Activated T-cell treated with anti-CD3 and anti-CD28 coated beads, Interleukin-2, amount 50 U/mL, for 24 hours (primary cell): ENCODE measurements around the gene THOC2.
"Not testable (repeated sequence)": the region's sequence is repeated elsewhere in the genome, so short reads cannot be mapped to it uniquely, and the experiment has no call there.

Experiments
- DNase-seq: peaks from one replicate; pipeline ENCODE4 v3.0.0-alpha.2; 2020
- H3K27ac Mint-ChIP-seq: 2 replicates; pipeline ENCODE4 v1.8.0; 2020; ENCODE audit warnings: mild to moderate bottlenecking, mixed read lengths
- H3K27me3 Mint-ChIP-seq: 2 replicates; pipeline ENCODE4 v1.8.0; 2020; ENCODE audit warnings: mixed read lengths
- H3K36me3 Mint-ChIP-seq: 2 replicates; pipeline ENCODE4 v1.8.0; 2020; ENCODE audit warnings: low read depth, mixed read lengths
- H3K4me1 Mint-ChIP-seq: 2 replicates; pipeline ENCODE4 v1.8.0; 2020; ENCODE audit warnings: low read depth, mixed read lengths
- H3K4me3 Mint-ChIP-seq: 2 replicates; pipeline ENCODE4 v1.8.0; 2020; ENCODE audit warnings: mild to moderate bottlenecking, moderate library complexity, mixed read lengths
- H3K9me3 Mint-ChIP-seq: 2 replicates; pipeline ENCODE4 v1.8.0; 2020; ENCODE audit warnings: mixed read lengths

Gene THOC2

DNA sequence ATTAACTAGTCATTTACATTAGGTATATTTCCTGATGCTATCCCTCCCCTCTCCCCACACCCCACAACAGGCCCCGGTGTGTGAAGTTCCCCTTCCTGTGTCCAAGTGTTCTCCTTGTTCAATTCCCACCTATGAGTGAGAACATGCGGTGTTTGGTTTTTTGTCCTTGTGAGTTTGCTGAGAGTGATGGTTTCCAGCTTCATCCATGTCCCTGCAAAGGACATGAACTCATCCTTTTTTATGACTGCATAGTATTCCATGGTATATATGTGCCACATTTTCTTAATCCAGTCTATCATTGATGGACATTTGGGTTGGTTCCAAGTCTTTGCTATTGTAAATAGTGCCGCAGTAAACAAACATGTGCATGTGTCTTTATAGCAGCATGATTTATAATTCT is 69.1 kb downstream of the THOC2 start:
- not testable (repeated sequence) for H3K27me3 Mint-ChIP-seq, DNase-seq, H3K4me1 Mint-ChIP-seq, H3K4me3 Mint-ChIP-seq, H3K27ac Mint-ChIP-seq, H3K9me3 Mint-ChIP-seq
- H3K36me3 Mint-ChIP-seq = peaks cover 81% of the 10 kb centered on the region

DNA sequence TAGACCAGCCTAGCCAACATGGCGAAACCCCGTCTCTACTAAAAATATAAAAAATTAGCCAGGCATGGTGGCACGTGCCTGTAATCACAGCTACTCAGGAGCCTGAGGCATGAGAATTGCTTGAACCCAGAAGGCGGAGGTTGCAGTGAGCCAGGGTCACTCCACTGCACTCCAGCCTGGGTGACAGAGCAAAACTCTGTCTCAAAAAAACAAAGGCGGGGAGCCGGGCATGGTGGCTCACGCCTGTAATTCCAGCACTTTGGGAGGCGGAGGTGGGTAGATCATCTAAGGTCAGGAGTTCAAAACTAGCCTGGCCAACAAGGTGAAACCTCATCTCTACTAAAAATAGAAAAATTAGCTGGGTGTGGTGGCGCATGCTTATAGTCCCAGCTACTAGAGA is 76.3 kb downstream of the THOC2 start:
- not testable (repeated sequence) for H3K4me3 Mint-ChIP-seq, H3K9me3 Mint-ChIP-seq, H3K27me3 Mint-ChIP-seq, DNase-seq, H3K27ac Mint-ChIP-seq
- peaks cover 60% of the 10 kb centered on the region for H3K36me3 Mint-ChIP-seq
- H3K4me1 Mint-ChIP-seq = peaks cover 24% of the 10 kb centered on the region

DNA sequence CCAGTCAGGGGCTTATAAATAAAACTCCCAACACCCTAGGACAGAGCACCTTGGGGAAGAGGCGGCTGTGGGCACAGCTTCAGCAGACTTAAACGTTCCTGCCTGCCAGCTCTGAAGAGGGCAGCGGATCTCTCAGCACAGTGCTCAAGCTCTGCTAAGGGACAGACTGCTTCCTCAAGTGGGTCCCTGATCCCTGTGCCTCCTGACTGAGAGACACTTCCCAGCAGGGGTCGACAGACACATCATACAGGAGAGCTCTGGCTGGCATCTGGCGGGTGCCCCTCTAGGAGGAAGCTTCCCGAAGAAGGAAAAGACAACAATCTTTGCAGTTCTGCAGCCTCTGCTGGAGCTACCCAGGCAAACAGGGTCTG is 84.1 kb downstream of the THOC2 start:
- H3K27me3 Mint-ChIP-seq, DNase-seq, H3K27ac Mint-ChIP-seq, H3K9me3 Mint-ChIP-seq, H3K4me3 Mint-ChIP-seq: not testable (repeated sequence)
- H3K4me1 Mint-ChIP-seq = peaks cover 54% of the 10 kb centered on the region
- H3K36me3 Mint-ChIP-seq = peaks cover 42% of the 10 kb centered on the region

DNA sequence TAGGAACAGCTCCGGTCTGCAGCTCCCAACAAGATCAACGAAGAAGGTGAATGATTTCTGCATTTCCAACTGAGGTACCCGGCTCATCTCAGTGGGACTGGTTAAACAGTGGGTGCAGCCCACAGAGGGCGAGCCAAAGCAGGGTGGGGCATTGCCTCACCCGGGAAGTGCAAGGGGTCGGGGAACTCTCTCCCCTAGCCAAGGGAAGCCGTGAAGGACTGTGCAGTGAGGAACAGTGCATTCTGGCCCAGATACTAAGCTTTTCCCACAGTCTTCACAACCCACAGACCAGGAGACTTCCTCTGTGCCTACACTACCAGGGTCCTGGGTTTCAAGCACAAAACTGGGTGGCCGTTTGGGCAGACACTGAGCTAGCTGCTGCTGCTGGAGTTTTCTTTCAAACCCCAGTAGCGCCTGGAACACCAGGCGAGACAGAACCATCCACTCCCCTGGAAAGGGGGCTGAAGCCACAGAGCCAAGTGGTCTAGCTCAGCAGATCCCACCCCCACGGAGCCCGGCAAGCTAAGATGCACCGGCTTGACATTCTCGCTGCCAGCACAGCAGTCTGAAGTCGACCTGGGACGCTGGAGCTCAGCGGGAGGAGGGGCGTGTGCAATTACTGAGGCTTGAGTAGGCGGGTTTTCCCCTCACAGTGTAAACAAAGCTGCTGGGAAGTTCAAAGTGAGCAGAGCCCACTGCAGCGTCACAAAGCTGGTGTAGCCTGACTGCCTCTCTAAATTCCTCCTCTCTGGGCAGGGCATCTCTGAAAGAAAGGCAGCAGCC is 84.6 kb downstream of the THOC2 start:
- no peaks in the 10 kb centered on the region for H3K9me3 Mint-ChIP-seq
- DNase-seq = no peak
- no peak overlapping the region for H3K27ac Mint-ChIP-seq
- peaks cover 41% of the 10 kb centered on the region for H3K36me3 Mint-ChIP-seq
- H3K4me3 Mint-ChIP-seq = no peak overlapping the region
- H3K27me3 Mint-ChIP-seq = peaks cover 9% of the 10 kb centered on the region
- peaks cover 52% of the 10 kb centered on the region for H3K4me1 Mint-ChIP-seq

DNA sequence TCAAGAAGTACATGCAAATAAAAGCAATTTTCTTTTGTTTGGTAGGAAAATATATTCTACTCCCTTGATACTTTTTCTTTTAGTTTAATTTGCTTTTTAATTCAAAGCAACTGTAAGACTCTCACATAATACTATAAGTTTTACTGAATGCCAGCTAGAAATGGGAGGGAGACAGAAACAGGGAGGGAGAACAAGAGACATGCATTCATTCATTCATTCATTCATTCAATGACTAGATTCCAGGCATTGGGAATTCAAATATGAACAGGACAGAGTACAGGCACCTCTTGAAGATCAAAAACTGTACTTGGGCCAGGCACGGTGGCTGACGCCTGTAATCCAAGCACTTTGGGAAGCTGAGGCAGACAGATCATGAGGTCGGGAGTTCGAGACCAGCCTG is 85.6 kb downstream of the THOC2 start:
- DNase-seq = no peak
- H3K36me3 Mint-ChIP-seq = peaks cover 38% of the 10 kb centered on the region

DNA sequence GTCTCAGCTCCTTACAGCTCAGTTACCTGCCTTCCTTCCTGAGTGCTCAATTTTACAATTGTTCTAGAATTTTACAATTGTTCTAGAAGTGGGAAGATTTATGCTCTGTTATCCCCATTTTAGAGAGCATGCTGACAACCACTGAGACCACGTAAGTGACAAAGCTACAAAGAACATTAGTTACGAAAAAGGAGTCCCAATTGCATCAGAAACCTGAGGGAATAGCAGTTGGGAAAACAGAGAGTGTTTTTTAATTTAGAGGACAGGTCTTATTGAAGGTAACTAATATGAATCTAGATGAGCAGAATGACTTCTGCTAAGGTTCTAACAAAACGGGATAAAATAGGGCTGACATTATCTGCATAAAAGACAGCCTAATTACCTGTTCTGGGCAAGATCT is 103.3 kb downstream of the THOC2 start:
- Mint-ChIP-seq H3K4me1 (peaks cover 18% of the 10 kb centered on the region), H3K4me3 (no peak overlapping the region), H3K9me3 (no peaks in the 10 kb centered on the region), H3K36me3 (peaks cover 79% of the 10 kb centered on the region), H3K27me3 (peaks cover 8% of the 10 kb centered on the region), H3K27ac (no peak overlapping the region)
- DNase-seq = no peak

More for the DNA sequence above, 85.6 kb downstream of the THOC2 start:
- Mint-ChIP-seq H3K27me3 (peaks cover 9% of the 10 kb centered on the region), H3K9me3 (no peaks in the 10 kb centered on the region), H3K27ac (no peak overlapping the region), H3K4me3 (no peak overlapping the region), H3K4me1 (peaks cover 42% of the 10 kb centered on the region)

DNA sequence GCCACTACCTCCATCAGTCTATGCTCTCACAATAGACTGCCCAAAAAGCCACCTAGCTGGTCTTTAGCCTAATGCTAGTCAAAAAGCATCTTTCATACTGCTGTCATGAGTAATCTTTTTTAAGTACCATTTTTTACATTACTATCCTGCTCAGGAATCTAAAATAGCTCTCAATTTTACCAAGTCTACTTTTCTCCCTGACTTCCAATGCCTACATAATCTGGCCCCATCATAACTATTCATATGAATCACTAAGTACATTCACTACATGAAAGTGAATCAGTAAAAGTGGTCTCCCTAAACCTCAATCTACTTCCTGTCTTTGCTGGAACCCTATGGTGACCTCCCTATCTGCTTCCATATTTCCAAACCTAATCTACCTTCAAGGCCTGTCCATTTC is 105.9 kb downstream of the THOC2 start:
- H3K4me3 Mint-ChIP-seq = no peak overlapping the region
- peaks cover 8% of the 10 kb centered on the region for H3K27me3 Mint-ChIP-seq
- no peak for DNase-seq
- H3K9me3 Mint-ChIP-seq = no peaks in the 10 kb centered on the region
- peak overlapping the region; percentile 62 for H3K27ac Mint-ChIP-seq
- H3K36me3 Mint-ChIP-seq = peaks cover 84% of the 10 kb centered on the region
- peaks cover 18% of the 10 kb centered on the region for H3K4me1 Mint-ChIP-seq

DNA sequence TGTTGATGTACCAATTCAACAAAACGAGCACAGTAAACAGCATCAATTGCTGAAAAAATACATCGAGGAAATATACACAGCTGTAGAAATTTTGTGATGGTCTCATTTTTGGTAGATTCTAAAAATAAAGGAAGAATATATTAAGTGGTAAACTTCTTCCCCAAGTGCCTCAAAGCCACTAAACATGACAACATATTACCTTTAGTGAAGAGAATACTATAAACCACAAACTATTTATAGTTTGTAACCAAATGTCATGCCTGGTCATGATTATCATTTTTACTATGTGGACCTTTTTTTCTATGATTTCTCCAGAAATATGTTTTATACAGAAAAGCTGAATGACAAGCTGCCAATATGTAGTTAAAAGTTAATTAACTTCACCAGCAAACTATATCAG is 106.9 kb downstream of the THOC2 start:
- H3K9me3 Mint-ChIP-seq = no peaks in the 10 kb centered on the region
- DNase-seq = no peak
- H3K4me3 Mint-ChIP-seq = no peak overlapping the region
- H3K27ac Mint-ChIP-seq = no peak overlapping the region
- peaks cover 18% of the 10 kb centered on the region for H3K4me1 Mint-ChIP-seq
- H3K27me3 Mint-ChIP-seq = peaks cover 5% of the 10 kb centered on the region
- peaks cover 81% of the 10 kb centered on the region for H3K36me3 Mint-ChIP-seq

DNA sequence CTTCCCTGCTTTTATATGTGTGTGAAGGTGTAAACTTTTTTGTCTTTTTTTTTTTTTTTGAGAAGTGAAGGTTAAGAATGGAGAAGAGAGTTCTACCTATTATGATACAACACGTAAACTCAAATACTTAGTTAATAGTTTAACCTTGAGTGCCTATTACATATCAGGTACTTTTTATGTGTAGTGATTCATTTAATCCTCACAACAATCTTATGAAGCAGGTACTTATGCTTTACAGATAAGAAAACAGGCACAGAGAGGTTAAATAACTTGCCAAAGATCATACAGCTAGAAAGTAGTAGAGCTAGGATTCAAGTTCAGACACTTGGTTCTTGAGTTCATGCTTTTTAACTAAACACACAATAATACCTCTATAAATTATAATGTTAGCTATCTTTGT is 107.4 kb downstream of the THOC2 start:
- H3K4me1 Mint-ChIP-seq = peaks cover 18% of the 10 kb centered on the region
- H3K4me3 Mint-ChIP-seq = no peak overlapping the region
- H3K27ac Mint-ChIP-seq = no peak overlapping the region
- H3K9me3 Mint-ChIP-seq = no peaks in the 10 kb centered on the region
- peaks cover 79% of the 10 kb centered on the region for H3K36me3 Mint-ChIP-seq
- H3K27me3 Mint-ChIP-seq = peaks cover 4% of the 10 kb centered on the region
- no peak for DNase-seq

DNA sequence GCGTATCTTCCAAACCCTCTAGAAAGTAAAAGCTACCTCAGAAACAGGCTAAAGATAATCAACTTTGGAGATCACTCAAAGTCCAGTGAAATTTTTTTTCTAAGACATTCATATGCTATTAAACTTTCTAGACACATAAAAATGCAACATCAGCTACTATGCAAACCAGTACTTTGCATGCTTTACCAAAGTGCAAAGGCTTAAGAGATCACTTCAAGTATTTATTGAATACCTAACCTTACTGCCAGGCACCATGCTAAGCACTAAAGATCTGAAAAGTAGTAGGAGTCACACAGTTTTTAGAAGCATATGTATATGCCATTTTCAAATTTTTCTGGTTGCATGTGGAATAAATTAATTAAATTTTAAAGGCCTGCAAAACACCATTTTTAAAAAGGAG is 115.8 kb downstream of the THOC2 start:
- Mint-ChIP-seq H3K9me3 (no peaks in the 10 kb centered on the region), H3K4me3 (no peak overlapping the region), H3K36me3 (peaks cover 71% of the 10 kb centered on the region), H3K4me1 (peaks cover 2% of the 10 kb centered on the region), H3K27ac (no peak overlapping the region), H3K27me3 (no peaks in the 10 kb centered on the region)
- no peak for DNase-seq

DNA sequence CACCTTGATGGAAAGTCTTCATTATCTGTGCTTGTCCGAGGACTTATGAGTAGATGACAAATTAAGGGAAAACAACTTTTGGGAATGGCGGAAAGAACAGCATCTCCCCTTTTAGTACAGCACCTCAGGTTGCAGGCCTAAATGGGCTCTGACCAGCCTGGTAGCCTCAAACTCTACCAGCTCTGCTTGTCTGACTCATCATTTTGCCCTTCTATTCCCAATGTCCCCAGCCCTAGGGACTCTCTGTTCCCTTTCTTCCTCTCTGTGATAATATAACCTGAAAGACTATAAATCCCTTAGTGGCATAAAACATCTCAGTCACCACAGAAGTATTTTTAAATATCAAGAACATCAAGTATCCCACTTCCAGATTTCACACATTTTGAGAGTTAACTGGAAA is 121.9 kb downstream of the THOC2 start:
- Mint-ChIP-seq H3K9me3 (no peaks in the 10 kb centered on the region), H3K4me3 (no peak overlapping the region), H3K36me3 (peaks cover 71% of the 10 kb centered on the region), H3K27ac (no peak overlapping the region), H3K4me1 (no peaks in the 10 kb centered on the region), H3K27me3 (no peaks in the 10 kb centered on the region)
- DNase-seq = no peak

DNA sequence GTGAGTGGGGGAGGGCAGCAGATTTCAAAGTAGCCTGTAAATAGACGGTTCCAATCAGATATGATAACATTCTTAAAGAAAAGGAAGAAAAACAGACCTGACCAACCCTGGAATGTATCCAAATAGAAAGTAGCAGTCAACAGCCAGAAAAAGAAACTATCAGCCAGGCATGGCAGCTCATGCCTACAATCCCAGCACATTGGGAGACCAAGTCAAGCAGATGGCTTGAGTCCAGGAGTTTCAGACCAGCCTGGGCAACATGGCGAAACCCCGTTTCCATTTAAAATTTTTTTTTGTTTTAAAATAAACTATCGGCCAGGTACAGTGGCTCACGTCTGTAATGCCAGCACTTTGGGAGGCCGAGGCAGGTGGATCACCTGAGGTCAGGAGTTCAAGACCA is 125.0 kb downstream of the THOC2 start:
- no peak overlapping the region for H3K4me3 Mint-ChIP-seq
- H3K9me3 Mint-ChIP-seq = no peaks in the 10 kb centered on the region
- H3K27me3 Mint-ChIP-seq = no peaks in the 10 kb centered on the region
- H3K27ac Mint-ChIP-seq = no peak overlapping the region
- H3K36me3 Mint-ChIP-seq = peaks cover 74% of the 10 kb centered on the region
- no peak for DNase-seq
- H3K4me1 Mint-ChIP-seq = no peaks in the 10 kb centered on the region

DNA sequence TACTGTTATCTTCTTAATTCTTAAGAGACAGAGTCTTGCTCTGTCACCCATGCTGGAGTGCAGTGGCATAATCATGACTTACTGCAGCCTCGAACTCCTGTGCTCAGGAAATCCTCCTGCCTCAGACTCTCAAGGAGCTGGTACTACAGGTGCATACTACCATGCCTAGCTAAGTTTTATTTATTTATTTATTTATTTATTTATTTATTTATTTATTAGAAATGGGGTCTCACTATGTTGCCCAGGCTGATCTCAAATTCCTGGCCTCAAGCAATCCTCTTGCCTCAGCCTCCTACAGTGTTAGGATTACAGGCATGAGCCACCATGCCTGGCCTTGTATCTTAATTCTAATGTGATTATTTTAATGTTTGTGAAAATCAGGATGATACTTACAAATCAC is 125.6 kb downstream of the THOC2 start:
- H3K27me3 Mint-ChIP-seq = no peaks in the 10 kb centered on the region
- no peaks in the 10 kb centered on the region for H3K9me3 Mint-ChIP-seq
- H3K27ac Mint-ChIP-seq = no peak overlapping the region
- no peaks in the 10 kb centered on the region for H3K4me1 Mint-ChIP-seq
- H3K4me3 Mint-ChIP-seq = no peak overlapping the region
- DNase-seq = no peak
- H3K36me3 Mint-ChIP-seq = peaks cover 75% of the 10 kb centered on the region

DNA sequence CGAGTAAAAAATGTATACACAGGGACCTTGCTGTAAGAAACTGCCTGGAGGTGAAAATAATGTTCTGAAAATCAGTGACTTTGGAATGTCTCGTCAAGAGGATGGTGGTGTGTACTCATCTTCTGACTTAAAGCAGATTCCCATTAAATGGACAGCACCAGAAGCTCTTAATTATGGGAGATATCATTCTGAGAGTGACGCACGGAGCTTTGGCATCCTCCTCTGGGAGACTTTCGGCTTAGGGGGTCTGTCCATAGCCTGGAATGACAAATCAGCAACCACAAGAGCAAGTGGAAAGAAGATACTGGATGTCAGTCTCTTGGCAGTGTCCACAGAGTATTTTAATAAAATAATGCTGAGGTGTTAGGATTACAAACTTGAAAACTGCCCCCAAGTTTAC is 129.4 kb downstream of the THOC2 start:
- no peak for DNase-seq
- H3K27ac Mint-ChIP-seq = no peak overlapping the region
- no peaks in the 10 kb centered on the region for H3K9me3 Mint-ChIP-seq
- peaks cover 71% of the 10 kb centered on the region for H3K36me3 Mint-ChIP-seq
- no peaks in the 10 kb centered on the region for H3K4me1 Mint-ChIP-seq
- H3K4me3 Mint-ChIP-seq = no peak overlapping the region
- H3K27me3 Mint-ChIP-seq = no peaks in the 10 kb centered on the region

DNA sequence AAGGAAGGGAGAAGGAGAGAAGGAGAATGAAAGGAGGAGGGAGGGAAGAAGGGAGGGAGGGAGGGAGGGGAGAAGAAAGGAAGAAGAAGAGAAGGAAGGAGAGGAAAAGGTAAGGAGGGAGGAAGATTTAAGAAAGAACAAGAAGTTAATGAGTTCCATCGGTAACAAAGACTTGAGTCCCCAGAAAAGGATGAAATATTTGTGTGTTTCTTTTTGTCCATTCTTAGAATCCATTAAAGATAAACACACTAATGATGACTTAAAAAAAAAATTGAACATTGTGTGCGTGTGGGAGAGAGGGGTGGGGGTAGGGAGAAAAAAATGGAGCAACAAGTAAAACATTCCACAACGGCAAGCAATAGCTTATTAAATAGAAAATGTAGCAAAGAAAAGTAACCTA is 131.4 kb downstream of the THOC2 start:
- H3K36me3 Mint-ChIP-seq = peaks cover 56% of the 10 kb centered on the region
- no peak for DNase-seq
- no peak overlapping the region for H3K4me3 Mint-ChIP-seq

DNA sequence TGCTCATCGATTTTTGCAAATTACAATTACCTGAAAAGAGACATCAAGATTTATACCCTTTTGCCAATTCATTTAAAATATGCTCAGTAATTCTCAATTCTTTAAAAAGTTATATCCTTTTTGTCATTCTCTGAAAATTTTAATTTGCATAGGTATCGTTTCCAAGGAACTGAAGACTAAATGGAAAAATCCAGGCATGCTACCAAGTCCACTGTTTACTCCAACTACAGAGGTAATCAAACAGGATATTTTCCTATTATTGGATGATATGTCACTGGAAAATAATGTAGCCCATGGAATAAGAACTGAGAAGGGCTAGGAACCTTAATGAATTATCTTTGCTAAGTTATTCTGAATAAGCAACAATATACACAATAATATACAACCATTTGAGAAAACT is 132.7 kb downstream of the THOC2 start:
- no peak overlapping the region for H3K27ac Mint-ChIP-seq

More for the DNA sequence above, 131.4 kb downstream of the THOC2 start:
- Mint-ChIP-seq H3K4me1 (no peaks in the 10 kb centered on the region), H3K9me3 (no peaks in the 10 kb centered on the region), H3K27me3 (no peaks in the 10 kb centered on the region), H3K27ac (no peak overlapping the region)

More for the DNA sequence above, 132.7 kb downstream of the THOC2 start:
- no peak overlapping the region for H3K4me3 Mint-ChIP-seq
- H3K36me3 Mint-ChIP-seq = peaks cover 46% of the 10 kb centered on the region
- H3K27me3 Mint-ChIP-seq = no peaks in the 10 kb centered on the region
- H3K9me3 Mint-ChIP-seq = no peaks in the 10 kb centered on the region
- H3K4me1 Mint-ChIP-seq = no peaks in the 10 kb centered on the region
- no peak for DNase-seq
